Measurements from ENCODE around the gene METTL8.

Gene METTL8

DNA sequence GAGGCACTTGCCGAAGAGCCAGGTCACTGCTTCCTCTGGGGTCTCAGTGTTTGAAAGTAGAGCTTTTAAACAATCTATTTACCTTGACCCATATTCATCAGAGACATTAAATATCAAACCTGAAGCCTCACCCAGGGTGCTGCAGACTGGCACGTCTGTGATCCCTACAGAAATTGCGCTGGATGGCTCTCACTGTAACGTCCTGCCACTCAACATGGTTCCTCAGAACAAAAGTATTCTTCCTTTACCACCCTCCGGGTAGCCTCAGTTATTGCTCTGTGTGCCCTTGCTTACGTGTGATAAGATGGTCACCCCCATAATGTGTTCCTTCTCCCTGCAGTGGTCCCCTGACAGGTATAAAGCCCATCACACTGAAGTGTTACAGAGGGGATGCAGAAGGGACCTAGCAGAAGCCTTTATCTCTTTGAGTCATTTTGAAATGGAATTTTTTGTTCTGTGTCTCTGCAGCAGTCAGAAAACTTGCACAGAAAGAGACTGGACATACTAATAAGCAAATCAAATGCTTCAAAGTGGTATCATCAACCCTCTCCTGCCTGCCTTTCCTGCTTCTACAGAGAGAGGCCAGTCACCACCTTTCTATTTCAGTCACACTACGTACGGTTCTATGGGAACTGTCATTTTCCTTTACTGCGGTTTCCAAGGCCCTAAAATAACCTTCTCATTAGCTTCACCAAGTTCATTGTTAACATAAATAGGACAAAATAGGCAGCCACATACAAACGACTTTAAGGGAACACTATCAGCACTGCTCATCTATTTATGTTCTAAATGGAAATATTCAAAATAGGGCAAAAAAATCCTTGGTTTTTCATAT, 86.8 kb downstream of the METTL8 start:
- no peak for DNase-seq (ENCODE audit: low read depth, low spot score)

- DNase-seq (ENCODE audit: low read depth, low spot score): no peak
Observed at GRCh38 chr2:171345971-171346722, 87.6 kb downstream of the METTL8 start.

DNA sequence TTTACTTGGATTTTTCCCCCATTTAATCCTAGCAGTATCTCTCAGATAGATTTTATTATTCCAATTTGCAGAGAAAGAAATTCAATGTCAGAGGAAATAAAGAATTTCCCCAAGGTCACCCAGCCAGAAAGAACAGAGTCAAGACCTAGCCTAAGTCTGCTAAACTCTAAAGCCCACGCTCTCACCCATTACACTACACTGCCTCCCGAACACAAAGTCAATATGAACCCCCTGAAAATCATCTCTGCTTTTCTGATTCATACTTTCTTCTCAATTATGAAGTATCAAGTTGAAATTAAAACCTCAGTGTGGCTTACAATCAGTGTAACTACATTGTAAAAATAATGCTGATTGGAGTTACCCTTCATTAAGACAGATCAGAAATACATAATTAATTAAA, 89.6 kb downstream of the METTL8 start:
- no peak for DNase-seq (ENCODE audit: low read depth, low spot score)

DNA sequence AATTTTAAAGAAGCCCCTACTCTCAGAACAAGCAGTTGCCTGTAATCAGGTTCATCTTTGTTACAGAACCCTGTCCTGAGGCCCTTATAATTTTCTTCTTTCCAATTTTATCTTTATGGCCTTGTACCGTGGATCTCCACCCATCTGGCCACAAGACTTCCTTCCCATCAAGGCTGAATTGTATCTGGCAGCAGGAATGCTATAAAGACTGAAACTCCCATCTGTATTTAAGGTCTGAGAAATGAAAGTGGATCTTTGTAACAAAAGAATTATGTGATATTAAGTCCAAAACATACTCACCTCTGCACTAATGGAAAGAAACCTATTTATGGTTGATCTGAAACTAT, 91.8 kb downstream of the METTL8 start:
- no peak for DNase-seq (ENCODE audit: low read depth, low spot score)

DNA sequence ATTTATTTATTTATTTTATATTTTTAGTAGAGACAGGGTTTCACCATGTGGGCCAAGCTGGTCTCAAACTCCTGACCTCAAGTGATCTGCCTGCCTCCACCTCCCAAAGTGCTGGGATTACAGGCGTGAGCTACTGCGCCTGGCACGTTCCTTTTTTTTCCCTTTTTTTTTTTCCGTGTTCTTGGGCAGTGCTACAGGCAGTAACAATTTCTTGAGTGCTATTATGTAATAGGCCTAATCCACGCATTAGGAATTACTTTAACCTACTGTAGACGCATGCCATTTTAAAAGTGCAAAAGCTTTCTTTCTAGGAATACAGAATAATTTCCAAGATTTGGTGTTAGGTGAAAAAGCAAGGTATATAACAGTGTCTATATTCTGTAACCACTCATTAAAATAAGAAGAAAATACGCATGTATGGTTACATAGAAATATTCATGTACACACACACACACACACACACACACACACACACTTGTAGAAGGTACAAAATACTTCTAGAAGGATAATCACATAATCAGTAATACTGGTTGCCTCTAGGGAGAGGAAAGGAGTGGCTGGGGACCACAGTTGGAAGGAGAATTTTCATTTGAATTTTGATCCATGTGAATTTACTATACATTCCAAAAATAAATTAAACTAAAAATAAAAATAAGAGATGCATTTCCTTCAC, 92.3 kb downstream of the METTL8 start:
- no peak for DNase-seq (ENCODE audit: low read depth, low spot score)

DNA sequence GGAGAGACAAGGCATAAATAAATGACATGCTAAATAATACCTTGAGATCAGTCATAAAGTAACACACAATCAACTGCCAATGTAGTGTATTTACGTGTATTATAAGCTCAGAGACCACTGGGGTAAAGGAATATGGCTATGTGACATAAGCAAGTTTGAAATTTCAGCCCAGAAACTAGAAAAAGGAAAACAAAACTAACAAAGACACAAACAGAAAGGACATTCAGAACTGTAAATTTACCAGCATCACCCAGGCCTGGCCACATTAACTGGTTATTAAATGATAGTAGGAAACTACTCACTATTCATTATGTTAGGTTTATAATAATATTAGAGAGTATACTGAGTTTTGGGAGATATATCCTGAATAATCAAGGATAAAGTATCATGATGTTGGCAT, 98.8 kb downstream of the METTL8 start:
- no peak for DNase-seq (ENCODE audit: low read depth, low spot score)

DNA sequence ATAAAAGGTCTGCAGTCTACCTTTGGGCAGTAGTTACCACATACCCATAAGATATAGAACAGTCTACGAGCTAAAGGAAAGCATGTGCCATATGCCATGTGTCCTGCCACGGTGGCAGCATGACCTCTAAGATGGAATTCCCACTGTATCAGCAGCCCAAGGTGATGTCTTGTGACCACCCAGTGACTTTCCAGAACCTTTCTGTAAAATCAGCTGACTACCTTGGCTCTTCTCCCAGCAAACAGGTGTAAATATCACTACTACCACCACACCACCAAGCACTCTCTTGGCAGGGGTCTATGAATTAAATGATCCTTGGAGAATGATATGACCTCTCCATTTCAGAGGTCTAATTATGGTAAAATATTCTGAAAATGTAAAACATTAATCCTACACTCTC, 99.6 kb downstream of the METTL8 start:
- DNase-seq (ENCODE audit: low read depth, low spot score): no peak

DNA sequence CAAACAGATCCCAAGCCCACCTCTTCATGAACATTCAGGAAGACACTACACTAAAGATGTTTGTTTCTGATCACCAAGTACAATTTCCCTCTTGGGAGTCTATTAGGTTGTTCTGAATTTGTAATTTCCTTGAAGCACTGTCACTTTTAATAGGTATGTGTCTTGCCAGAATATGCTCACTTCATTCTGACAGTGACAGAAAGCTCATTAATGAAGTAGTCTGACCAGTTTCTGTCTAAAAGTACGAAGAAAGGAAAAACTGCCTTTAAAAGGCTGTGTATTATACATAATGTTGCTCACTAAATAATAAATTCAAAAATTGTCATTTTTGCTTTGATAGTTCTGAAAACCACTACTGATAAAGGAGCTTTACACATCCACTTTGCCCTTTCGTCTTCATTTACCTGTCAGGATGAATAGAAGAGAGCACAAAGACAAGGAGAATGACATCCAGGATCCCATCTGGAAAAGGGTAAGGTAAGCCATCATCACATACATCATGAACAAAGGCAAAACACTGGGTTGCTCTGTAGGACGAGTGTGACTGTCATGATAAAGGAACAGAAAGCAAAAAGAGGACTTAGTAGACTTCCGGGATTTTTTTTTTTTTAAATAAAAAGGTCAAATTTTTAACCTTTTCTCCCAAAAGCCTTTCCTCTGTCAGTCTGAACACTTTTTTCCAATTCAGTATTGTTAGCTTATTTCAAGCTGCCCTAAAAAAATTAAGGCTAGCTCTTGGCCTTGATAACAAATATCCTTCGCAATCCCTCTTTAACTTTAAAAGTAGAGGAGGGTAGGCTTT, 103.4 kb downstream of the METTL8 start:
- no peak for DNase-seq (ENCODE audit: low read depth, low spot score)

GRCh38 chr2:171327043-171327496, 106.7 kb downstream of the METTL8 start:
- no peak for DNase-seq (ENCODE audit: low read depth, low spot score)

DNA sequence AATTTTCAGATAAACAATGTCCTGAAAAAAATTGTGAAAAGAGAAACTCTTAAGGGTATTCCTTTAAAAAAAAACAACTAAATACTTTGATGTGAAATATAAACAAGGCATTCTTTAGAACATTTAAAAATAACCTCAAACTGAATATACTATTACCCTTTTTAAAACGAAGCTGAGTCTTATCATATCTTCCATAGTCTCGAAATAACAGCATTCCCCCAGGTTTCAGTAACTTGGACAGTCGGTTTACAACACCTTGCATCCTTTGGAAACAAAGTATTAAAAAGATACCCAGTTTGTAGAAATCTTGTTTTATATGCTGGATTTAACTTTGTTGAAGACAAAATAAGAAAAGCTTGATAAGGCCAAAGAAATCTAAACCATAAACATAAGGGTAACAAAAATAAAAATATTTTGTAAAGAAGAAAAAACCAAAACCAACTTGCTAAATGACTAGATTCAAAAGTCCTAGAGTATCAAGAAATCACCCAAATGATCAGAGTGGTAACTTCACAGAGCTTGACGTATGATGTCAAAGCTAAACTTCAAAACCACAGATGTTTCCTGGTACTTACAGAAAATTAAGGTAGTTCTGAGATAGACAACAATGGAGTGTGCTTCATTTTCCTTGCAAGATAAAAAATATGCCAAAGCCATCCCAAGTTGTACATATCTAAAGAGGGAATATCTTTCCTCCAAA, 107.8 kb downstream of the METTL8 start:
- DNase-seq (ENCODE audit: low read depth, low spot score): no peak

DNA sequence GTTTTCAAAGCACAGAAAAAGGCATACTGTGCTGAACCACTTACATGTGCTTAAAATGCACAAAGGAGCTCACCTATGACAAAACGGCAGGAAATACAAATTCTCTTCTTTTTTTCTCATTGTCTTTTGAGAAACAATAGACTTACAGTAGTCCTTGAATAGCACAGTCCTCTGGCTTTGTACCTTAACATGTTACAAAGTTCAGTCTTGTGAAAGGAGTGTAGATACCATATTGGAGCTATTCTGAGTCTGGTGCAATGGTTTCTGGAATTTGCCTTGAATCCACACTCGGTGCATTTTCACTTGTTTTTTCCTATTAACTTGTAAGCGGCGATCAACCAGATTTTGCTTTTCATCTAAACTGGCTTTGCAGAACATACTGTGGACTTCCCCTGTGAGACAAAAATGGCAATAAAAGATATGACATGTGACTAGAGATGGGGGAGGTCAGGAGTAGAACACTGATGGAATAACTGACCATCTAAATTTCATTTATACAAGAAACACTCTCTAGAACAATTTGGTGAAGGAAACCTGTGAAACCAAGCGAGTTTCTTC, 109.7 kb downstream of the METTL8 start:
- DNase-seq (ENCODE audit: low read depth, low spot score): no peak

DNA sequence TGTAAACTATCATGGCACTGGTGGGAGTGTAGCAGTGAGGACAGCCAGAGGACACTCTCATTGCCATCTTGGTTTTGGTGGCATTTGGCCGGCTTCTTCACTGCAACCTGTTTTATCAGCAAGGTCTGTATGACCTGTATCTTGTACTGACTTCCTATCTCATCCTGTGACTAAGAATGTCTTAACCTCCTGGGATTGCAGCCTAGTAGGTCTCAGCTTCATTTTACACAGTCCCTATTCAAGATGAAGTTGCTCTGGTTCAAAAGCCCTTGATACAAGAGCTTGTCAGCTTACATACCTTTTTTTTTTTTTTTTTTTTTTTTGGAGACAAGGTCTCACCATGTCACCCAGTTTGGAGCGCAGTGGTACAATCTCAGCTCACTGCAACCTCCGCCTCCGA, 110.9 kb downstream of the METTL8 start:
- no peak for DNase-seq (ENCODE audit: low read depth, low spot score)

GRCh38 chr2:171320731-171321130, 113.1 kb downstream of the METTL8 start:
- no peak for DNase-seq (ENCODE audit: low read depth, low spot score)

GRCh38 chr2:171320208-171320621, 113.6 kb downstream of the METTL8 start:
- DNase-seq (ENCODE audit: low read depth, low spot score): no peak

DNA sequence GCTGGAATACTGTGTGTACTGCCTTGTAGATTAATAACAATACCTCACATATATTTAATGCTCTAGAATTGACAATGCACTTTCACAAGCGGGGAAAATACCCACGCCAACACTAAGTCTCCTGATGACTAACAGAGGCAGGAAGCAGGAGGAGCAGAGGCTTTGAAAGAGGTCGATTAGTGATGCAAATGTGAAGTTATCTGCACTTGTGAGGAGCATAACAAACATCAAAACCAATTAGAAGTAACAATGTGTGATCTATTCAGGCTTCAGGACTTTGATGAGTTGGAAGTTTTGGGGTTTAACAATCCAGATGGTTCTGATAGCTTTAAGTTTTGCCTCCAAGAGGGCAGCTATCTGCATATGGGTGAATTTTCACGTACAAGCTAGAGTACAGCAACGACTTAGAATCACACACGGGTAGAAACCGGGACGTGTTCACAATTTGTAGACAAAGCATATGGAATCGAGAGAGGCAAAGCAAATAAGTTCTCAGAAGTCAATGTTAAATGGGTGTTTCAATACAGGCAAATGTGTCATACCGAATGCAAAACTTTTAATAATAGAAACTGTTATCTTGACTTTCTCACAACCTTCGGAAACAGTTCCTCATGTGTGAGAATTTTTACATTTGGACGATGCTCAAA, 114.5 kb downstream of the METTL8 start:
- no peak for DNase-seq (ENCODE audit: low read depth, low spot score)

DNA sequence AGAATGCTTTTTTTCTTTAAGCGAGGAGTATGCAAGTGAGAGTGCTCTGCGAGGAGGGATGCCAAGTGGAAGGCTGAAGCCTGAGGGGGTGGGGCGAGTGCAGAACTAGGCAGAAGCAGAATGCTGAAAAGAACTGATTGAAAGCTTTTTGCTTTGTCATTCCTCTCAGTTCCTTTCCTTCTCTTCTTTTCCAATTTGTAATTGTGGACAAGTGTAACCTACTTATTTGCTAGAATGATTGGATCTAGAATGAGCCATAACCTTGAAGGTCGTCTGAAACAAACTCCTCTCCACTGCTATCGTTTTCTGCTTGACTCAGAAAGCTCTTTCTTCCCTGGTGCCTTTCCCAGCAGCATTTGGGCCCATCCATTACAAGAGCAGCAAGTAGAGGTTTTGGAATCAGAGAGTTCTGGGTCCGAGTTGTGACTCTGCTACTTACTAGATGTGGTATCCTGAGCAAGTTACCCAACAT, 115.3 kb downstream of the METTL8 start:
- DNase-seq (ENCODE audit: low read depth, low spot score): no peak

DNA sequence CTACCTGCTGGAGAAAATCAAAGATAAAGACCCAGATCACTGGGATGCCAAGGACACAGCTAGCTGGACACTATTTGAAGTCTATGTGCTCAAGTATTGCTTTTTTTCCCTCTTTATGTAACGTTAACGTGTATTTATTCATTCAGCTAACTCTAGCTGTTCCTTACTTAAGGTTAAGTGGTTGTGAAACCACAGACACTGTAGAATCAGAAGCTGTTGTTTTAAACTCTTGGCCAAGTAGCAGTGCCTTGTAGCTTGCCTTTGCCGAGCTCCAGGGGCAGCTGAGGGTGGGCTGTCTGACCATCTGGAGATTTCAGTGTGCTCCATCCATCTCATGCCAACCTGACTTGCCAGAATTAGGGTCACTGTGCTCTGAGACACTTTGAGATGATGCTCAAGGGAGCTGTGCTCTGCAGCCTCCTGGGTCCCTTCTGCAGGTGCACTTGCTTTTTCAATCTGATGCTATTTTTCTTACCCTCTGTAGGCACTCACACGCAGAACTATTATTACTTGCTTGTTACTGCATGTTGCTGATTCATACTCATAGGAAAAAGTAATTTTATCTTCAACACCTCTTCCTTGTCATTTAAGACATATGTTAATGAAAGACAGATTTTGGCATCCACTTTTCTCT, 116.2 kb downstream of the METTL8 start:
- DNase-seq (ENCODE audit: low read depth, low spot score): no peak

DNA sequence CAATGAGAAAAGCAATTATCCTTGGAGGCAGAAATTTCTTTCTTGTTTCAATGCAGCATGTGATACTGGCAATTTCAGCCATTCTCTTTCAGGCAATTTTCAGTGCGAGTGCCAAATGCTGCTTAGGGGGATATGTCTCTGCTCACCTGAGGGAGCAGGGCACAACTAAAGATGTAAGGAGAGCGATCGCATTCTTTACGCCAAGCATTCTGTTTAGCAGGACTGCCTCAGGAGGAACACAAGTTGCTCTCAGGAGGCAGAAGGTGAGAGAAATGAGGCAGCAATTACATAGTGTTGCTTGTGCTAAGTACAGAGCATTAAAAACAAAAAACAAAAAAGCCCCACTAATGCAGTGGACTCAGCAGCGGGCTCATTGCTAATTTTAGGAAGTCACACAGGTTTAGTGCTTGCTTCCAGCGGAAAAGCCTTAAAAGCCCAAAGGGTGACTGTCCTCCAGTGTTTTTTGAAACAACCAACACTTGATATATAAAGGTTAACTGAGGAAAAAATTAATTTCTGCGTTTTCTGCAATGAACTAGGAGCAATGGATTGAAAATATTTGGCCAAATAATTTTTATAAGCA, 116.9 kb downstream of the METTL8 start:
- no peak for DNase-seq (ENCODE audit: low read depth, low spot score)

GRCh38 chr2:171316220-171316619, 117.6 kb downstream of the METTL8 start:
- DNase-seq (ENCODE audit: low read depth, low spot score): no peak

Data from activated naive CD8-positive, alpha-beta T cell treated with anti-CD3 and anti-CD28 coated beads, Interleukin-2, amount 50 U/mL, for 16 hours (primary cell).